AG09319 (cell line): Measurements from ENCODE around the gene GPR108.

ENCODE experiments used
- DNase-seq: peaks from one replicate; pipeline ENCODE4 v3.0.0-alpha.2; 2010; ENCODE audit warnings: low read depth; ENCODE audit errors: extremely low read depth
- CTCF ChIP-seq: IDR thresholded peaks from 2 replicates; pipeline ENCODE4 v1.5.1; 2011; ENCODE audit warnings: low read depth, mild to moderate bottlenecking, inconsistent platforms, low read length, moderate library complexity

Gene GPR108

GRCh38 chr19:6744381-6745301 is 7.3 kb upstream of the GPR108 start:
- peak; percentile 68 for DNase-seq
- TF ChIP-seq CTCF: no peak

- no peak for TF ChIP-seq CTCF
- no peak for DNase-seq
Measured at GRCh38 chr19:6743714-6744380, 6.5 kb upstream of the GPR108 start.

- no peak for TF ChIP-seq CTCF
Measured at GRCh38 chr19:6743066-6743465, 5.7 kb upstream of the GPR108 start.

GRCh38 chr19:6740589-6741343 is 3.4 kb upstream of the GPR108 start:
- DNase-seq: no peak
- no peak for TF ChIP-seq CTCF

More at GRCh38 chr19:6743066-6743465, 5.7 kb upstream of the GPR108 start:
- no peak for DNase-seq

GRCh38 chr19:6739883-6740588 is 2.7 kb upstream of the GPR108 start:
- TF ChIP-seq CTCF: no peak
- DNase-seq: no peak

- no peak for TF ChIP-seq CTCF
- DNase-seq: peak; percentile 39
Measured at GRCh38 chr19:6739390-6739882, 2.1 kb upstream of the GPR108 start, which contains the start of gene TRIP10. Gene TRIP10 (plus strand): TSS chr19:6739680. CDS start chr19:6739762, 82 bp downstream.
